SU-DHL-6 (cell line): ENCODE data around the gene MKRN1.

Experiments
- CTCF ChIP-seq: fragments of 200-600 bp; sonication (generic); IDR thresholded peaks from one replicate; pipeline ENCODE4 v1.5.1; 2017; ENCODE audit warnings: antibody characterized with exemption, mild to moderate bottlenecking, low read length, moderate library complexity; ENCODE audit not compliant: insufficient read depth, poor library complexity, severe bottlenecking
- EZH2phosphoT487 ChIP-seq: fragments of 200-600 bp; sonication (generic), shearing (Covaris generic); conservative IDR thresholded peaks from 2 replicates; pipeline ENCODE4 v1.6.1; 2018; ENCODE audit warnings: mild to moderate bottlenecking, antibody characterized with exemption, low read length, moderate library complexity, mixed read lengths

GRCh38 chr7:140494867-140495266 is 15.6 kb upstream of the MKRN1 start:
- TF ChIP-seq CTCF (no peak), EZH2phosphoT487 (no peak)
